Fibroblast of villous mesenchyme (primary cell): ENCODE measurements around the gene TJP2. TPM values are rescaled to one million over a fixed set of nuclear protein-coding genes. Genes with fewer than 3 reads are reported as not detected.

ENCODE experiments used
- DNase-seq: peaks from one replicate; pipeline ENCODE4 v3.0.0-alpha.2; 2010; ENCODE audit warnings: low read depth
- H3K4me3 ChIP-seq: 2 replicates; pipeline ENCODE4 v1.5.1; 2011; ENCODE audit warnings: low read depth, mild to moderate bottlenecking, low read length
- total RNA-seq: library from RNA; depleted of rRNA; stranded (reverse); fragments of >200 nt; gene quantifications from 2 replicates; pipeline ENCODE4 v1.2.3, GENCODE V29; 2012
- TF ChIP-seq, protein P1 (sequence below): IDR thresholded peaks from 2 replicates; pipeline ENCODE4 v1.5.1; 2012; ENCODE audit warnings: low read depth, mild to moderate bottlenecking, low read length; ENCODE audit not compliant: insufficient read depth

Gene TJP2
- total RNA-seq, 1 donor, result 18.1 TPM

DNA sequence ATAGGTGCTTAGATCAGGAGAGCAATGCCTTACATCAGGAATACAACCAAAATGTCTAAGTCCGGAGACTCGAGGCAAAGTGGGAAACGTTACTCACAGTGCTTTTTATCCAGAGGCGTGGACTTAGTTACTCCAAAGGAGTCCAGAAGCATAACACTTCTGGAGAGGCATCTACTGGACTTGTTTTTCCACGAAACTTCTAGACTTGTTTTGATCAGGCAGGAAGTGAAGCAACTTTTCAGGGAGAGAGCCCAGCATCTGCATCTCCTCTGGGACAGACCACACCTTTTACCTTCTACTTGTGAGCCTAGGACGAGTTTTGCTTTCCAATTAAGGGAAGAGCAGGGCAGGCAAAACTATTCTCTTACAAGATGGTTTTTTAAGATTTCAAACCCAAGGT lies 1.2 kb upstream of the TJP2 start:
- no peak for DNase-seq
- TF ChIP-seq, protein P1, sequence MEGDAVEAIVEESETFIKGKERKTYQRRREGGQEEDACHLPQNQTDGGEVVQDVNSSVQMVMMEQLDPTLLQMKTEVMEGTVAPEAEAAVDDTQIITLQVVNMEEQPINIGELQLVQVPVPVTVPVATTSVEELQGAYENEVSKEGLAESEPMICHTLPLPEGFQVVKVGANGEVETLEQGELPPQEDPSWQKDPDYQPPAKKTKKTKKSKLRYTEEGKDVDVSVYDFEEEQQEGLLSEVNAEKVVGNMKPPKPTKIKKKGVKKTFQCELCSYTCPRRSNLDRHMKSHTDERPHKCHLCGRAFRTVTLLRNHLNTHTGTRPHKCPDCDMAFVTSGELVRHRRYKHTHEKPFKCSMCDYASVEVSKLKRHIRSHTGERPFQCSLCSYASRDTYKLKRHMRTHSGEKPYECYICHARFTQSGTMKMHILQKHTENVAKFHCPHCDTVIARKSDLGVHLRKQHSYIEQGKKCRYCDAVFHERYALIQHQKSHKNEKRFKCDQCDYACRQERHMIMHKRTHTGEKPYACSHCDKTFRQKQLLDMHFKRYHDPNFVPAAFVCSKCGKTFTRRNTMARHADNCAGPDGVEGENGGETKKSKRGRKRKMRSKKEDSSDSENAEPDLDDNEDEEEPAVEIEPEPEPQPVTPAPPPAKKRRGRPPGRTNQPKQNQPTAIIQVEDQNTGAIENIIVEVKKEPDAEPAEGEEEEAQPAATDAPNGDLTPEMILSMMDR, result no peak
- H3K4me3 ChIP-seq, result no peak overlapping the region

DNA sequence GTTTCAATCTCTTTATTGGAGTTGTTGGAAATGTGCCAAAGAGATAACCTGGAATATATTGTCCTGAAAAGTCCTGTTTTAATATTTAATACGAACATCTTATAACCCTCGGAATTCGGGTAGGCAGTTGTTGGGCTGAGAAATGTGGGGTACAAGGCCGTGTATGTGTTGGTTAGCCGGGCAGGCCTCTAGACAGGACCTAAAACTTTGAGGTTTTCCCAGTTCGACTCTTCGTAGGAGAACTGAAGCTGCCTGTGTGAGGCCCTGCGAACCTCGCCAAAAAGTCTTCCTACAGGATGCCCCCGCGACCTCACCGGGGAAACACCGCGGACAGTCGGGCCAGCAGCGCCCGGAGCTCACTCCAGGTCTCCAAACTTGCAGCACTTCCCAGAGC lies 583 bp upstream of the TJP2 start:
- H3K4me3 ChIP-seq, result peak overlapping the region; percentile 83
- DNase-seq, result no peak
- TF ChIP-seq, protein P1, result no peak

DNA sequence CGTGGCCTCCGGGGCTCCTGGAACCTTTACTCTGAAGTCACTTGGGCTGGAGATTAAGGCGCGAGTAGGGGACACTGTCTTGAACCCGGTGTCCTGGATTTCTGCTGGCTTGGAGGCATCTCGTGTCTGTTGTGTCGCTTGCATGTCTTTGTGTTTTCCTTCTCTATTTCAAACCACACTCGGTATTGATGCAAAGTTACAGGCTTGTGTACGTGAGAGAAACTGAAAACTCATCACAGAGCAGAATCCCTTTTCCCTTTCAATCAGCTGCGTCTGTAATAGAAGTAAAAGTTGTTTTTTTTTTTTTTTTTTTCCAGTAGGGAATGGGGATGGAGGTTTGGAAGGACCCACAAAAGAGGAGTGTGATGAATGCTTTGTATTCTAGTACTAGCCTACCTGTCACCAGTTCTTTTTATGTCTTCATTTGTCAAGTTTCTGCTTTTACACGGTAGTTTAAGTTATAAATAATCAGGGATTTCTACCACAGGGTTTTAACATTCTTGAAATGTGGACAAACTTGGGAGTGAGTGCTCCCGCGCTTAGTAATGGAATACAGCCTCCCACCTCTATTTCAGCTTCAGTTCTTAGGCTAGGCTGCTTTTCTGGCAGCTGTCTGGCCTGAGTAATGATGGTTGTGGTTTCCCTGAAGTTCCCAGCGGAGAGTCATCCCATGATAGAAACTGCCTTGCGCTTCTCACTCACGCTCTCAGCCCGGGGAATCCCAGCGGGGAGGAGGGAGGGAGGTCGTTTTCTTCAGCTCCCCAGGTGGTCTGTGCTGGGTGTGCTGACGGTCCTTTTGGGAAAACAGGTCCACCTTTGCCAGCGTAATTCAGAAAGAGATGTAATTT lies 763 bp downstream of the TJP2 start:
- peak overlapping the region; percentile 83 for H3K4me3 ChIP-seq
- TF ChIP-seq, protein P1, result no peak
- peak; percentile 94 for DNase-seq

DNA sequence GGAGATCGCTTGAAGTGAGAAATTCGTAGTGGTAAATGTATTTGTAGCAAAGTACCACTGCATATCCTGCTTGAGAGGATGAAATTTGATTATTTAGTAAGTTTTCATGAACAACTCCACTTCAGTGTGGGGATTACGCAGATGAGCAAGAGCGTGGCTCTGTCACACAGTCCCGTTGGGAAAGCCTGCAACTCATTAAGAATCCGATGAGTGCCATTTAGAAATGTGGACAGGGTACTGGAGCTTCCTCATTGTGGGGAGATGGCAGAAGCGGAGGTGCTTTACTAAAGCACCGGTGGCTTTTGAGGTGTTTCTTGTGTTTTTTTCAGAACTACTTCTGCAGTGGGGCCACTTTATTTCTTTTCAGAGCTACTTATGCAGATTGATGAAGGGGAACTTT lies 1.4 kb downstream of the TJP2 start:
- peak overlapping the region; percentile 83 for H3K4me3 ChIP-seq
- no peak for DNase-seq
- TF ChIP-seq, protein P1, result no peak

DNA sequence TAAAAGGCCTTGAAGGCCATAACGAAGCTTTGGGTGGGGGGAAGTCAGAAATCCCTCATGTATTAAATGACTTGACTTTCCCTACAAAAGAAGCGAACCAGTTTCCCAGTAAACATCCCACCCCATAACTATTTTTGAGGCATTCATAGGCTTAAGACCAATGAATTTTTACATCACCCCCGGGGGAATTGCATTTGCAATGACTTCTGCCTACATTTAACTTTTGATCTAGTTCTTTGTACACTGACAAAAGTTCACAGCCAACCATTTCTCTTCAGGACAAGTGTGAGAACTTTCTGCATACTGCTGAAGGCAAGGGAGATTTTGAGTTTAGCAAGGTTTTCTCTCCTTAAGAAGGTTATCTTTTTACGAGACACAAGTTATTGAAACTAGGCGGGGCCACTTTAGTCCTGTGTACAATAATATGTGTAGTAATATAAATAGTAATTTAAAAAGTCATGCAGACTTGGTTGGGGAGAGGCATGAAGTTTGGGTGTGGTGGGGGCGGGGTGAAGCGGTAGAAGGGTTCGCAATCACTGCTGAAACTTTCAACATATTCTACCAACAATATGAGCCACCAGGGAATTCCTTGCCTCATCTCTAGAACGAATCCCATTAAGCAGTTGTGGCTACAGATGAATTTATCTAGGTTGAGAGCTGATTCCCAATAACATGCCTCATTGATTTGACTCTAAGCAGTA lies 2.5 kb downstream of the TJP2 start:
- no peak overlapping the region for H3K4me3 ChIP-seq
- TF ChIP-seq, protein P1, result no peak
- peak; percentile 85 for DNase-seq

DNA sequence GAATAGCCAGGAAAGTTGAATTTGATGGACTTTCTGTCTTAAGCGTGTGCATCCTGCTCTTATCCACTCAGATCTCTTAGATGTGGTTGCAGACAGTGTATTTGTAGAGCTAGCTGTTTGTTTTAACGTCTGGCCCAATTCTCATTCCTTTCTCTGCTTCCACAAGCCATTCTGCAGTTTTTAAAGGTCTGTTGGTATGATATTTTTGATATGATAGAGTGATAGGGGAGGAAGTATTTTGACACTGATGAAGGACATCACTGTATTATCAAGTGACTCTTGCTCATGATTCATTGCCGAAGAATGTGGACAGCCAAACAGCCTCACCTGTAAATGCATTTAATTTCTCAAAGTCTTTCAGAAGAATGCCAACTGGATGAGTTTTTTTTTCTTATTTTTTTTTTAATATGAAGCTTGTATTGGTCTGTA lies 4.5 kb downstream of the TJP2 start:
- peak; percentile 61 for DNase-seq
- TF ChIP-seq, protein P1, result no peak

More for the DNA sequence above, 4.5 kb downstream of the TJP2 start:
- no peak overlapping the region for H3K4me3 ChIP-seq
